Endothelial cell of umbilical vein (primary cell): ENCODE results near the gene KRT32. TPM values are rescaled to one million over a fixed set of nuclear protein-coding genes. Genes with fewer than 3 reads are reported as not detected.

Experiments used
- BruUV-seq: library from RNA; stranded (reverse); fragments of 400-500 nt; replicated peaks from 2 replicates; lab custom pipeline; 2021; lab: Mats Ljungman, UMichigan
- CTCF ChIA-PET: fragments of 300-600, 350-600 bp; sonication (Branson Sonifier 250); formaldehyde crosslinking; loops from one replicate; lab custom pipeline; 2021; ENCODE audit warnings: antibody characterized with exemption, inconsistent platforms; lab: Charles Lee
- POLR2A ChIA-PET: fragments of 300-600, 350-600 bp; sonication (Branson Sonifier 250); formaldehyde crosslinking; loops from one replicate; lab custom pipeline; 2021; ENCODE audit warnings: antibody characterized with exemption, inconsistent platforms; lab: Charles Lee
- DNase-seq: peaks from one replicate; pipeline ENCODE4 v3.0.0-alpha.2; 2011; ENCODE audit warnings: low read depth, low spot score
- FAIRE-seq: peaks from 2 replicates; lab custom pipeline; 2011; peaks lifted over from hg19 to GRCh38; lab: Jason Lieb, UNC
- H2AFZ ChIP-seq: 2 replicates; pipeline ENCODE4 v1.6.0; 2012; ENCODE audit warnings: low read depth, low read length, control low read depth, inconsistent platforms
- H3K27ac ChIP-seq: 2 replicates; pipeline ENCODE4 v1.5.1; 2011; ENCODE audit warnings: low read depth, mild to moderate bottlenecking, control low read depth, low read length, moderate library complexity; ENCODE audit not compliant: insufficient read depth
- H3K27me3 ChIP-seq, 2 experiments: 2 replicates each; pipeline versions ENCODE4 v1.6.0 to v1.6.1; 2011; ENCODE audit warnings: low read length in 2 of 2, mixed read lengths in 1 of 2; ENCODE audit not compliant: control insufficient read depth in 2 of 2, insufficient read depth in 2 of 2
- H3K36me3 ChIP-seq, 2 experiments: 2 replicates in 1 of 2; 3 replicates in 1 of 2; pipeline ENCODE4 v1.5.1; 2011; ENCODE audit warnings: low read length in 2 of 2, mild to moderate bottlenecking in 1 of 2, moderate library complexity in 1 of 2; ENCODE audit not compliant: control insufficient read depth in 2 of 2, insufficient read depth in 2 of 2; ENCODE audit errors: extremely low read depth in 1 of 2
- H3K4me1 ChIP-seq: 3 replicates; pipeline ENCODE4 v1.5.1; 2011; ENCODE audit warnings: mild to moderate bottlenecking, low read length; ENCODE audit not compliant: control insufficient read depth, insufficient read depth; ENCODE audit errors: extremely low read depth
- H3K4me2 ChIP-seq: 2 replicates; pipeline ENCODE4 v1.6.1; 2011; ENCODE audit warnings: low read length, control low read depth, mixed read lengths; ENCODE audit not compliant: insufficient read depth
- H3K4me3 ChIP-seq, 3 experiments: fragments of 200-600 bp in 1 of 3; sonication (generic), shearing (Covaris generic) in 1 of 3; replicated peaks in 1 of 3; 2 replicates each; pipeline ENCODE4 v1.5.1; 2011 to 2016; ENCODE audit warnings: control low read depth in 3 of 3, low read length in 3 of 3, mild to moderate bottlenecking in 2 of 3, inconsistent platforms in 1 of 3, low read depth in 1 of 3, moderate library complexity in 1 of 3; ENCODE audit not compliant: insufficient read depth in 1 of 3
- H3K79me2 ChIP-seq: 2 replicates; pipeline ENCODE4 v1.6.0; 2012; ENCODE audit warnings: low read length, inconsistent platforms; ENCODE audit not compliant: control insufficient read depth, insufficient read depth
- H3K9ac ChIP-seq: replicated peaks from 2 replicates; pipeline ENCODE3; 2011; ENCODE audit warnings: low read length, control low read depth; ENCODE audit not compliant: insufficient read depth; ENCODE audit errors: extremely low read depth
- H3K9me1 ChIP-seq: replicated peaks from 3 replicates; pipeline ENCODE4 v1.6.0; 2011; ENCODE audit warnings: mild to moderate bottlenecking, low read length; ENCODE audit not compliant: control insufficient read depth, insufficient read depth; ENCODE audit errors: extremely low read depth
- H3K9me3 ChIP-seq: replicated peaks from 2 replicates; pipeline ENCODE4 v1.5.1; 2012; ENCODE audit warnings: low read length, inconsistent platforms; ENCODE audit not compliant: control insufficient read depth, insufficient read depth
- H4K20me1 ChIP-seq: replicated peaks from 2 replicates; pipeline ENCODE3; 2011; ENCODE audit warnings: mild to moderate bottlenecking, low read length; ENCODE audit not compliant: control insufficient read depth, insufficient read depth; ENCODE audit errors: extremely low read depth
- EZH2 ChIP-seq: IDR thresholded peaks from 2 replicates; pipeline ENCODE4 v1.6.1; 2012; ENCODE audit warnings: borderline replicate concordance, low read depth, mild to moderate bottlenecking, moderate library complexity, low read length, inconsistent platforms; ENCODE audit not compliant: severe bottlenecking
- FOS ChIP-seq: IDR thresholded peaks from 2 replicates; pipeline ENCODE4 v1.6.1; 2011; ENCODE audit warnings: mild to moderate bottlenecking, low read length, moderate library complexity, borderline replicate concordance; ENCODE audit not compliant: insufficient read depth
- GATA2 ChIP-seq: IDR thresholded peaks from 2 replicates; pipeline ENCODE4 v1.7.0; 2011; ENCODE audit warnings: low read depth, mild to moderate bottlenecking, moderate library complexity, mixed read lengths, low read length; ENCODE audit not compliant: insufficient read length, insufficient read depth
- JUN ChIP-seq: IDR thresholded peaks from 2 replicates; pipeline ENCODE4 v1.6.1; 2011; ENCODE audit warnings: borderline replicate concordance, low read depth; ENCODE audit not compliant: insufficient read length, insufficient read depth
- MAX ChIP-seq: IDR thresholded peaks from 2 replicates; pipeline ENCODE4 v1.6.1; 2011; ENCODE audit not compliant: insufficient read depth, insufficient read length
- MYC ChIP-seq: IDR thresholded peaks from one replicate; pipeline ENCODE4 v1.6.1; 2011; ENCODE audit warnings: mild to moderate bottlenecking, low read depth, low read length
- POLR2A ChIP-seq: IDR thresholded peaks from 2 replicates; pipeline ENCODE4 v1.6.1; 2012; ENCODE audit warnings: low read depth, mild to moderate bottlenecking, control low read depth, low read length
- POLR2AphosphoS5 ChIP-seq: IDR thresholded peaks from 2 replicates; pipeline ENCODE4 v1.6.1; 2012; ENCODE audit warnings: low read depth, mild to moderate bottlenecking, control low read depth, low read length, moderate library complexity; ENCODE audit not compliant: insufficient read depth
- dilution Hi-C: fragments of 300-500 bp; cut with MboI; formaldehyde crosslinking; loops from one replicate; pipeline ENCODE4 v1.15.0; 2019; ENCODE audit warnings: low sequenced_read_pairs; ENCODE audit not compliant: extremely low pct_ligation_motif_present
- intact Hi-C: fragments of 100-400 bp; cut with micrococcal nuclease; formaldehyde crosslinking; loops from one replicate; pipeline ENCODE4 v1.10.0; 2022
- polyA plus RNA-seq, 4 experiments: library from polyadenylated mRNA; depleted of rRNA in 3 of 4; stranded (reverse) in 3 of 4; unstranded in 1 of 4; fragments of >200 nt; gene quantifications; 2 replicates each; pipeline versions ENCODE4 v1.2.1 to v1.2.3, GENCODE V29; 2011 to 2012; ENCODE audit warnings: missing spikeins in 1 of 4
- total RNA-seq: library from RNA; stranded (reverse); gene quantifications from 2 replicates; pipeline ENCODE4 v1.2.3, GENCODE V29; 2021
- TF ChIP-seq, protein P1 (sequence below), 2 donors: IDR thresholded peaks; 1 replicate in 1 of 2; 2 replicates in 1 of 2; pipeline ENCODE4 v1.5.1; 2011; ENCODE audit warnings: low read length in 2 of 2, mild to moderate bottlenecking in 2 of 2, moderate library complexity in 2 of 2, control low read depth in 1 of 2, inconsistent platforms in 1 of 2, low read depth in 1 of 2; ENCODE audit not compliant: insufficient read depth in 1 of 2; ENCODE audit errors: extremely low read depth in 1 of 2

The KRT32 gene
- total and polyA plus RNA-seq, 2 donors (not counting 3 experiments of a cell fraction or from before 2014, with no cell fraction given) = not detected

GRCh38 chr17:41494524-41494923 lies 27.3 kb upstream of the KRT32 start:
- intact Hi-C loops = loop anchor here (10.0 kb wide), 2 partner anchors 90 to 690 kb away; no protein-coding TSS in a partner anchor
- no peaks in the 10 kb centered on the region for H3K27me3 ChIP-seq
- H3K4me3 ChIP-seq = no peak overlapping the region
- no peaks in the 10 kb centered on the region for H3K36me3 ChIP-seq
- no peak overlapping the region for H3K9ac ChIP-seq
- H2AFZ ChIP-seq = no peak overlapping the region
- TF ChIP-seq GATA2 (no peak), MYC (no peak), EZH2 (no peak), JUN (no peak), FOS (peak; percentile 20), MAX (no peak), POLR2AphosphoS5 (no peak), POLR2A (no peak)
- TF ChIP-seq, protein P1, sequence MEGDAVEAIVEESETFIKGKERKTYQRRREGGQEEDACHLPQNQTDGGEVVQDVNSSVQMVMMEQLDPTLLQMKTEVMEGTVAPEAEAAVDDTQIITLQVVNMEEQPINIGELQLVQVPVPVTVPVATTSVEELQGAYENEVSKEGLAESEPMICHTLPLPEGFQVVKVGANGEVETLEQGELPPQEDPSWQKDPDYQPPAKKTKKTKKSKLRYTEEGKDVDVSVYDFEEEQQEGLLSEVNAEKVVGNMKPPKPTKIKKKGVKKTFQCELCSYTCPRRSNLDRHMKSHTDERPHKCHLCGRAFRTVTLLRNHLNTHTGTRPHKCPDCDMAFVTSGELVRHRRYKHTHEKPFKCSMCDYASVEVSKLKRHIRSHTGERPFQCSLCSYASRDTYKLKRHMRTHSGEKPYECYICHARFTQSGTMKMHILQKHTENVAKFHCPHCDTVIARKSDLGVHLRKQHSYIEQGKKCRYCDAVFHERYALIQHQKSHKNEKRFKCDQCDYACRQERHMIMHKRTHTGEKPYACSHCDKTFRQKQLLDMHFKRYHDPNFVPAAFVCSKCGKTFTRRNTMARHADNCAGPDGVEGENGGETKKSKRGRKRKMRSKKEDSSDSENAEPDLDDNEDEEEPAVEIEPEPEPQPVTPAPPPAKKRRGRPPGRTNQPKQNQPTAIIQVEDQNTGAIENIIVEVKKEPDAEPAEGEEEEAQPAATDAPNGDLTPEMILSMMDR (IDR thresholded peaks at IDR 0.05; ENCODE audit: extremely low read depth in 1 of 2, insufficient read depth in 1 of 2, low read depth in 1 of 2, low read length in 2 of 2) = no peak
- POLR2A ChIA-PET = no interaction called here
- peaks cover 29% of the 10 kb centered on the region for H3K4me1 ChIP-seq
- H3K9me1 ChIP-seq = no peaks in the 10 kb centered on the region
- no peak overlapping the region for H3K27ac ChIP-seq
- dilution Hi-C loops = no loop called here
- H3K4me2 ChIP-seq = no peak overlapping the region
- H3K9me3 ChIP-seq = no peaks in the 10 kb centered on the region
- H4K20me1 ChIP-seq = no peaks in the 10 kb centered on the region
- CTCF ChIA-PET = interaction anchor here (0.9 to 22.3 kb wide), 5 partner anchors 31 to 638 kb away, joined by 4 to 350 read pairs (median 4); no protein-coding TSS in a partner anchor
- FAIRE-seq (peak; percentile 37), DNase-seq (peak; percentile 12)
- H3K79me2 ChIP-seq = no peaks in the 10 kb centered on the region
- no TSS peak for BruUV-seq
